NCI-H2029 (cell line): Measurements from ENCODE around the gene COL4A6.
"Not testable (repeated sequence)": the region's sequence is repeated elsewhere in the genome, so short reads cannot be mapped to it uniquely, and the experiment has no call there.

ENCODE experiments used
- DNase-seq: peaks from one replicate; lab custom pipeline; 2025; lab: John Stamatoyannopoulos, UW

COL4A6 gene

GRCh38 chrX:108399418-108400165, 38.6 kb downstream of the COL4A6 start:
- DNase-seq: no peak

GRCh38 chrX:108397627-108398391, 40.4 kb downstream of the COL4A6 start:
- DNase-seq: no peak

GRCh38 chrX:108396986-108397385, 41.2 kb downstream of the COL4A6 start:
- DNase-seq: no peak

- DNase-seq: no peak
These were observed 41.9 kb downstream of the COL4A6 start for GRCh38 chrX:108396188-108396891.

- DNase-seq: not testable (repeated sequence)
These were observed 47.1 kb downstream of the COL4A6 start for GRCh38 chrX:108390976-108391717.

- no peak for DNase-seq
These were observed 53.4 kb downstream of the COL4A6 start for GRCh38 chrX:108384783-108385182.

- no peak for DNase-seq
These were observed 58.0 kb downstream of the COL4A6 start for GRCh38 chrX:108380222-108380621.

- DNase-seq: not testable (repeated sequence)
These were observed 61.4 kb downstream of the COL4A6 start for GRCh38 chrX:108376821-108377220.

GRCh38 chrX:108375591-108375990, 62.6 kb downstream of the COL4A6 start:
- DNase-seq: not testable (repeated sequence)

GRCh38 chrX:108366644-108367406, 71.4 kb downstream of the COL4A6 start:
- DNase-seq: no peak

- no peak for DNase-seq
These were observed 76.2 kb downstream of the COL4A6 start for GRCh38 chrX:108362026-108362425.

GRCh38 chrX:108361316-108361715, 76.9 kb downstream of the COL4A6 start:
- no peak for DNase-seq

GRCh38 chrX:108359806-108360602, 78.2 kb downstream of the COL4A6 start:
- DNase-seq: no peak

GRCh38 chrX:108353452-108353851, 84.8 kb downstream of the COL4A6 start:
- DNase-seq: no peak

- DNase-seq: no peak
These were observed 89.0 kb downstream of the COL4A6 start for GRCh38 chrX:108349210-108349609.

- no peak for DNase-seq
These were observed 89.7 kb downstream of the COL4A6 start for GRCh38 chrX:108348525-108348924.

- no peak for DNase-seq
These were observed 90.4 kb downstream of the COL4A6 start for GRCh38 chrX:108347800-108348199.

- DNase-seq: no peak
These were observed 94.0 kb downstream of the COL4A6 start for GRCh38 chrX:108344216-108344615.

GRCh38 chrX:108341947-108342346, 96.3 kb downstream of the COL4A6 start:
- DNase-seq: no peak

GRCh38 chrX:108332281-108332680, 105.9 kb downstream of the COL4A6 start:
- DNase-seq: no peak
